Glomerular visceral epithelial cell (primary cell): ENCODE measurements around the gene KCNMA1.

Experiments
- DNase-seq: peaks from one replicate; pipeline ENCODE4 v3.0.0-alpha.2; 2016; ENCODE audit errors: extremely low spot score

The KCNMA1 gene

DNA sequence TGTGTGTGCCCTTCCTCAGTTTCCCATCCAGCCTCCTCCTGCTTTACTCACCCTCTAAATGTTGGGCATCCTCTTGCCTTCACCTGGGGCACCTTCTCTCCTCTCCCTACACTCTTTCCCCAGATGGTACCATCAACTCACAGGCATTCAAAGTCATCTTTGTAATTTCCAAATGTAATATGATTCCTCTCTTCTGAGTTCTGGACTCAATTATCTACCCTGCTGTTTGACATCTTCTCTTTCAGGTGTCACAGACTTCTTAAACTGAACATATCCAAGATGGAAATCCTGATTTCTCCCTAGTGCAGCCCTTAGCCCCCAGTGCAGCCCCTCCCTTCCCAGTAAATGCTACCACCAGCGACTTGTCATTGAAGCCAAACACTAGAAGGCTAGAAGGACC, 422.8 kb downstream of the KCNMA1 start:
- no peak for DNase-seq

DNA sequence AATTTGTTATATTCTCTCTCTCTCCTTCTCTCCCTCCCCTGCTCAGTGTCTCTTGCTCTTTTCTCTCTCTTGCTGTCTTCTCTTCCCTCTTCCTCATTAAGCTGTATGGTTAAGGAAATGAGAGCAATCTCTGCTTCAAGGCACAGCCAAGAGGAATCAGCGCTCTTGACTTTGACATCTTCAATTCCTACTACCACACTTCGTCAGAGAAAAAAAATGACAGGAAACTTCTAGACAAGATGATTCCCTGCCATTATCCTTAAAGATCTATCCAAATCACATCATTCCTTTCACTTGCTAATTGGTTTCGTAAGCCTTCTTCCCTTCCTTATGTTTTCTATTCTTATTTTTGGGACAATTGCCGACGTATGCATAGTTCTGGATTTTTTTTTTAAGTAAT, 425.0 kb downstream of the KCNMA1 start:
- DNase-seq = no peak

DNA sequence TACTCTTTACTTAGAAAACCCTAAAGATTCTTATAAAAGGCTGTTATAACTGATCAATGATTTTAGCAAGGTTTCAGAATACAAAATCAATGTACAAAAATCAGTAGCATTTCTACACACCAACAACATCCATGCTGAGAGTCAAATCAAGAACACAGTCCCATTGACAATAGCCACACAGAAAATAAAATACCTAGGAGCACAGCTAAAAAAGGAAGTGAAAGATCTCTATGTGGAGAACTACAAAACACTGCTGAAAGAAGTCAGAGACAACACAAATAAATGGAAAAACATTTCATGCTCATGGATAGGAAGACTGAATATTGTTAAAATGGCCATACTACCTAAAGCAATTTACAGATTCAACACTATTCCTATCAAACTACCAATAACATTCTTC, 427.0 kb downstream of the KCNMA1 start:
- DNase-seq = no peak

DNA sequence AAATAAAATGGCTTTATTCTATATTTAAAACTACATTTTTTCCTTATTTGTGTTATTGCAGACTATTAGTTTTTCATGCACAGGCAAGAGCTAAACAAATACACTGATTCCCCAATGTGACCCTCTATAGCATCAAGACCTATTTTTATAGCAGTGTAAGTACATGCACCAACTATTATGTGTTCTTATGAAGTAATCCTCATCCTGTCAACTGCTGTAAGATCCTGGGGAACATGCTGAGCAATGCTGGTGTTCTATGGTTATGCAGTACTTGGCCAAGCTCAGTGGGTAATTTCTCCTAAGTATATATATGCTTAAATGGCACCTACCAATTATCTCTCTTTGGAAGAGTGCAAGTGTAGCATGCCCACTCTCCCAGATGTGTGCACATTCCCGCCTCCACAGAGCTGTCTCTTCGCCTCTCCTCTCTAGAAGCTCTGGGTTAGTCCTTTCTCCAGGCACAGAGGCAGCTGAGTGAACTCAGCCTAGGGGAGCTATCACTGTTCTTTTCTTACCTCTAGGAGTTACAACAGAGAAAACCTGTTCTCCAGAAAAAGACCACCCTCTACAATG, 428.8 kb downstream of the KCNMA1 start:
- DNase-seq = no peak

DNA sequence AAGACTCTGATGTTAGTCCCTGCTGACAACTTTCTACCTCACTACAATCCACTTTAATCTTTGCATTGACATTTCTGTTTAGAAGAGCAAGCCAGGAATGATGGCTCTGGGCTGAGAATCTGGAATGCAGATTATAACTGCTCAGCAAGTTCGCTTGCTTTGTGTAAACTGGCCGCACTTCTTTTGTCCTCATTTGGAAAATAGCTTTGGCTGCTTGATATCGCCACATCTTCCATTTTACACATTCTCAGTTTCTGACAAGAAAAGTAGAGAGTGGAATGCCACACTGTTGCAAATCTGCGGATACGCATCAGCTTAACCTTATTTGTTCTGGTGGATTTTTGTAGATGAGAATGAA, 429.8 kb downstream of the KCNMA1 start:
- DNase-seq = no peak

DNA sequence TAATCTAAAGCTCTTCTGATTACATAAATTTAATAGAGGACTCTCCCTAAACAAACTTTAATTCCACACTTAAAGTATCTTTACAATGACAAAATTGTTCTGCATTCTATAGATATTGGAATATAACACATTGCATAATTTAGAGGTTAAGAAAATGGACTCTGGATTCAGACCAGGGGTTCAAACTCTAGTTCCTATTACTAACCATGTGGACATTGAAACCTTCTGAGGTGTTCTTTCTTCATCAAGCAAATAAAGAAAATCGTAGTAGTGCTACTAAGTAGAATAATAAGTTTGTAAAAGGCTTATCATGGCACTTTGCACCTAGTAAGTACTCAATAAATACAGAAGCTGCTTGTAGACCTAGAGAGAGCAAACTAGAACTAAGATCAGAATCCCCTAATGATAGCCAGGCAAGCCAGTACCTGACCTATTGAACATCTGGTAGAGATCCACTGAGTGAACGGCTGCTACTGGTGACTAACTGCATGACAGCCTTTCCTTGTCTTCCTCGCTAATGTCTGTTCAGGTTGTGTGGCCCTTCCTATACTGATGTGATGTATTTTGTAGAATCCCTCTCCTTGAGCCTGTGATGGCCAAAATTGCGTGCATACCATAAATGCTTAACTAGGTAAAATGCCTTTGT, 430.3 kb downstream of the KCNMA1 start:
- no peak for DNase-seq

DNA sequence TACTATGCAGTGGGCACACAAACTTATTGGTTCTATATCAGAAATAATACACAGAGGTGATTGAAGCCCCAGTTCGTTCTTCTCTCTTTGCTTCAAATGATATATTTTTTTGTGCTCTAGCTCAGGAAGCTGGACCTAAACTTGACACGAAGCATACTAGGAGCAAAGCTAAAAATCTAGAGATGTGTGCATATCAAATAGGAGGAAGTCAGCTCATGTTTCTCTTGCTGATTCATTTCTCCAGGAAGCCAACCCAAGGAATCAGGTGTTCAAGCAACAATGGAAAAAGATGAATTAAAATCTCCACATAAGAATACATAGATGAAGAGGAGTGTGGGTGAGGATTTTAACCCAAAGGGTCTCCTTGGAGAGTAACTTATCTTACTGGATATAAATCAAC, 432.5 kb downstream of the KCNMA1 start:
- no peak for DNase-seq

DNA sequence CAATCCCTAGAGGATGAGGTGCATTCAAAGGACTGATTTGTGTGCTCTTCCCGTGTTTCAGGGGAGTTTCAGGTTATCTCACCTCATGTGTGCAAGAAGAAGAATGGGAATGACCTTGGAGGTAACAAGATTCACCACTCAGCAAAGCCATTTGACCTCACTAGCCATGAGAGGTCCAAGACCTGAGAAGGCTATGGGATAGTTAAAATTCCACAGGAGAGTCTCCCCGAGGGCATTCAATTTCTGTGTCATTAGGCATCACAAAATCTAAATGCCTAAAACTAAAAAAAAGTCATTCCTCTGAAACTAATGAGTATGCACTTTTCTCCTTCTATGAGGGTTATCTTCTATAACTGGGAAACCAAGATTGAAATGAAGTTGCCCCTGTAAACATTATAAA, 433.4 kb downstream of the KCNMA1 start:
- DNase-seq = no peak

DNA sequence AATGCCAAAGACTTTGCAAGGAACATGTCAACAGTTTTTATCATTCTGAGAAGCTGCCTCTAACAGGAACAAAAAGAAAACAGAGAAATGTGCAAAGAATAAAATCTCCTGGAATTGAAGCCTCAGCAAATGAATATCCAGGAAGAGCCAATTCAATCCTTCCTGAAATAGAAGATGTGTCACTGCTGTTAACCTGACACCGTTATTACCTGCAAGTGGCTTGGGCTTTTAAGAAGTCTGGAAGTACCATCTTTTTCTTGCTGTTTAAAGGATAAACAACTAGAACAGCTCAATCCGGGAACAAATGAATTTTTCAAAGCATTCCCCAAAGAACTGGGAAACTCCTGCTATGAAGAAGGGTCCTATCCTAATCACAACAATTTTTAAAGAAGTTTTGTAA, 434.8 kb downstream of the KCNMA1 start:
- no peak for DNase-seq

DNA sequence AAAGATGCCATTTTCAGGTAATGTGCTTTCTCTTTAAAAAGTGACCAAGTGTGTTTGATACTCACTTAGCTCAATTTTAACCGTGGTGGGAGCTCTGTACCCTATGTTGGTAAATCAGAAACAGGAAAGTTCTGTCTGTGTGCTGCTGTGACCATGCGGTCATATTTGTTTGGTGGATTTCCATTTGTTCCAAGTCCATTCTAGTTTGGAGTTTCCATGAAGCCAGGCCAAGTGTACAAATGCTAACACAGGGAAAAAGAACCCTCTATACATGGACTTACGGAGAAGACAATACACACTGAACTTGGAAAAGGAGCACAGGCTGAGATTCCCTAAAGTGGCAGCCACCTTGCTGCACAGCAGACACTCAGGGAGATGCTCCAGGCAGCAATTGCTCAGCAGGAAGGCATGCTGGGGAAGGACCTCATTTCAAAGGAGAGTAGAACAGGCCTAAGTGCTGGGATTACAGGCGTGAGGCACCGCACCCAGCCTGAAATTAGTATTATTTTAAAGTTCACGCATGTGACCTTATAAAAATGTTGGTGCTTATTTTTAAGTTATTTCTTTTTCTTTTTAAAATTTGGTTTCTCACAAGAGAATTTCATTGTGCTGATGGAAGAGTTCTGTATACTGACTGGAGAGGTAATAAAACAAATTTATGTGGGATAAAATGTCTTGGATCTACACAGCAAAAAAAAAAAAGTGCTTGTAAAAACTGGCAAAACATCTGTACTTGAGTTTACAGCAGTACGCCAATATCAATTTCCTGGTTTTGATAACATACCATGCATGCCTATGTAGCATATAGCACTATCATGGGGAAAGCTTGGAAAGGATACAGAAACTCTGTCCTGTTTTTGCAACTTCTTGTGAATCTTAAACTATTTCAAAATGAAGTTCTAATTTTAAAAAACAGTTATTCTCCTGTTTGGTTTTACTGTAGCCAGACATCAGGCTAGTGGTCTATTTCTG, 436.2 kb downstream of the KCNMA1 start:
- no peak for DNase-seq

DNA sequence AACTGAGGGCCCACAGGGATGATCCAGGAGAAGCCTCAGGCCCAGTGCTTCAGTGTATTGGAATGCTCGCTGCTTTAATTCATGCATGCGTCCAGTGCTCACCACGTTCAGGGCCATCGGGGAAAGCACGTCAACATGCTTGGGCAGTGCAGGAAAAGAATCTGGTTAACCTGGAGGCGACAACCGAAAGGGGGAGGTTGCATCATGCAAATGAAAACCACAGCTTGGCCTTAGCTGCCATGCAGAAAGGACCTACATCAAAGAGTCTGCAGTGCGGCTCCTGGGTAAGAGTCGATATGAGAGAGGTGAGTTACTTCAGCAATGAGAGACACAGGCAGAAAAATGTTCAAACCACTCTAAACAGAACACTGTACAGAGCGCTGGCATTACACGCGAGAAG, 440.1 kb downstream of the KCNMA1 start:
- DNase-seq = no peak

DNA sequence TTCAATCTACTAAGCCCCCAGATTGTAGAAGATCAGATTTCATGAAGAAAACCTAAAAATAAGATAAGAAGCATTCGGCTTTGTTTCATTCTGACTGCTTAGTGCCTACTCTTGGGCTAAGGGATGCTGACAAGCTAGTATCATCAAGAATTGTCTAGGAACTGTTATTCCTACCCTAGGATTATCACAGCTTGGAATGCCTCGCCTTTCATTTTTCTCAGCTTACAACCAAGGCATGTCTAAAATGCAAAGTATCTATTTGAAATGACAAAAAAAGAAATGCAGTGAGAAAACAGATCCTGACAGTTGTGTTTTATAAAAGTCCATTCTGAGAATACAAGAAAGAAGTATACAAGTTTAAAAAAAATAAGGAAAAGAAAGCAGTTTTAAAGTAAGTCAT, 441.0 kb downstream of the KCNMA1 start:
- DNase-seq = no peak

DNA sequence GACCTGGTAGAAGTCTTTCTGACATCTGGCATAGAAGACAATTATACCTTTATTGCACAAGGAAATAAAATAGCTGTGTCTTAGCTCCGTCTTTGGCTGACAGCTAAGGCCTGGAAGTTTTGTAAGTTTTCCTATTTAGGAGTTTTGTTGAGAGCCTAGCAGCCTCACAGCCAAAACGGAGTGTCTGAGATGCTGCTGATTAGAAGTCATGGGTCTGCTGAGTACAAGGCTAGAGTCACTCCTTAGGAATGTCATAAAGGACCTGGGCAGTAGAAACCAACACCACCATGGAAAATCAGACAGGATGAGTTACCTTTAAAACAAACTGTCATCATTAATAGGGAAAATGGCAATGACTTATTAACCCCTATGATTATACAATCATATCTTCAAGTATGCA, 442.5 kb downstream of the KCNMA1 start:
- DNase-seq = peak; percentile 83

DNA sequence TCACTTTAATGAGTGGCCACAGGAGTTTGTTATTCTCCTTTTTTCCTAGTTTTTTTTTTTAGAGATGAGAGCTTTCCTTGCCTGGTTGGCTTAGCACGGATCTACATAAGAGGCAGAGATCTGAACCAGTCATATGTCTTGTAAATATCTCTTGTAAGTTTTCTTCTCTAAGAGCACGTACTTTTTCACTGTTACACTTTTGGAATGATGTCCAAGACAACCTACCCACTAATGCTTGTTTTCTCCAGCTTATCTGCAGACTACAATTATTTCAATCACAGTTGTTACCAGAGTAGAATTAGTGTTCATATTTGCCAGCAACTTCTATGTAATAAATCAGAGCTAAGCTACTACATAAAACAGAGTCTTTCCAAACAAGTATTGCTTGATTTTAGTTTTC, 444.6 kb downstream of the KCNMA1 start:
- DNase-seq = no peak

DNA sequence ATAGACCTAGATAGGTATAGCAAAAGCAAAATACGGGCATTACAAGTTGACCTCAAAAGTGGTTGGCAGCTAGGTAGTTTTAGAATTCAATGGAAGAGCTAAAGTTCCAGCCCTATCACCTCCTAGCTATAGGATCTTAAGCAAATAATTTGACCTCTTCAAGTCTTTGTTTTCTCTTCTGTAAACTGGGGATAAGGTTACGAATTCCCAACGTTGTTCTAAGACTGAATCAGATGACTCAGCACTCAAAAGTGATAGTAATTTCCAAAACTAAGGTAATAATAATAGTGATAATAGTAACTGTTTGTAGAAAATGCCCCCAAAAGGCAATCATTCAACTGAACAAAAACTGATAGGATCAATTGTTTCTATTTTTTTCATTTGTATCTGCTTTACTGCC, 445.2 kb downstream of the KCNMA1 start:
- DNase-seq = no peak

DNA sequence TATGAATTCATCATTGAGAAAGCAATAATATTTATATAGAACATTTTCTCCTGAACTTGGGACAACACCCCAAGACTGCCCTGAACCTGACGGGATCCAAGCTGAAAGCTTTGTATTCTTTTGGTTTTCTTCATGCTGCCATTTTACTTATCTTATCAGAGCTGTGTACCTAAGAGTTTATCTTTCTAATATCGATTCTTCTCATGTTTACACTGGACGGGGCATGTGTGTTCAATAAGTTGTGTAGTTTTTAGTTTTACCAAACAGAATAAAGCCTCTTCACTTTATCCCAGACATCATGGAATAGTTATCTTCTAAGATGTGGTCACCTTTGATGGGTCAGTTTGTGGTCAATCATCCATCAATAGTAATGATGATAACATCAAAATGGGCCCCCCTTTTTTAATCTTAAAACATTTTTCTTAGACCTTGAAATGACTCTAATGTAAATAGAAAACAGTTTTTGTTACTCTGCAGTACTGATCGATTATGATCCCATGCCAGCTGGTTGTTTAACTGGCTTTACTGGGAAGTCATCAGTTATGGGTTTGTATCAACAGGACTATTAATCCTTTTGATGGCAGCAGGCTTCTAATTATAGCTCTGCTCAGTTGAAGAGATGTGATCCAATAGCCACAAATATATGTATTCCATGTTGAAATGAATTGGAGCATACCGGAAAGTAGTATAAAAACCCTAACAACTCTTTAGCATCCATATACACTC, 446.1 kb downstream of the KCNMA1 start:
- DNase-seq = no peak

DNA sequence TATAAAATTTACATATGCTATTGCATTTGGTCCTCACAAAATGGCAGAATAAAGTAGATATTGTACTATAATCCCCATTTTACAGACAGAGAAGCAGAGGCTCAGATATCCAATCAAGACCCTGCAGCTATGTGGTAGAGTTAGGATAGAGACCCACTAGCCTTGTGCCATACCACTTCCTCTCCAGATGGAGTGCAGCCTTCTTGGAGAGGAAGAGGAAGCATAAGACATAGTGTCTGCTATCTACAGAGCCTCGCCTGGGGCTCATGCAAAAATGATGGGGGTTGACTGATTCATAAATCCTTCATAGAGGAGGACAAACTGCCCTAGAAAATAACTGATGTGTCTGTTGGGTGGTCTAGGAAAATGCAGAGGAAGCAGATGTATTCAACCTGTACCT, 447.3 kb downstream of the KCNMA1 start:
- DNase-seq = no peak

DNA sequence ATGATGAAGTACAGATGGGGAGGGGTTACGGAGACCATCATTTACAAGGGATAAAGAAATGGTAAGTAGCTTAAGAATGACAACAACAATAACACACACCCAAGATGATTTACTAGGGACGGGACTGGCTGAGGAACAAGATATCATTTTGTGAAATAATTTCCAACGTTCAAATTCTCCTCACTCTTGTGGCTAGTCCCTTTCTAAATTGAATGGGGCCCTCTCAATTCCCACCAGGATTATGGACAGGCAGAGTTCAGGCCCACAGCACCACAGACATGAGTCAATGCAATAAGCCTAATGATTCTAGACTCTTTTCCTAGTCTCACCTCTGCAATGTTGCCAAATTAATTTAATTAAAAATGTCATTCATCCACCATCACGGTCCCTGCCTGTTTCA, 448.1 kb downstream of the KCNMA1 start:
- DNase-seq = no peak

DNA sequence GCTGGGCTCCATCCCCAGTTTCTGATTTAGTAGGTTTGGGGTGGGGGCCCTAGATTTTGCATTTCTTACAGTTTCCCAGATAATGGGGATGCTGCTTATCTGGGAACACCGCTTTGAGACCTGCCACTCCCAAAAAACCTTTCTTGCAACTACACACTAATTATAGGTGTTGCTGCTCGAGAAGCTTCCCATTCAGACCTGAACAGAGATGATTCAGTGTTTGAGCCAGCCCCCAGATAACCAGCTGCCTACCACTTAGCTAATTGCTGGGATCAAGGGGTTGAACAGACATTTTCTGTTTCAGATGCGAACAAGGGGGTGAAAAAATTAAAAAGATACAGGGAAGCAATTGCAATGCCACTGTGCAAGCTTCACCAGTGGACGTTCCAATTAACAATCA, 448.5 kb downstream of the KCNMA1 start:
- no peak for DNase-seq

DNA sequence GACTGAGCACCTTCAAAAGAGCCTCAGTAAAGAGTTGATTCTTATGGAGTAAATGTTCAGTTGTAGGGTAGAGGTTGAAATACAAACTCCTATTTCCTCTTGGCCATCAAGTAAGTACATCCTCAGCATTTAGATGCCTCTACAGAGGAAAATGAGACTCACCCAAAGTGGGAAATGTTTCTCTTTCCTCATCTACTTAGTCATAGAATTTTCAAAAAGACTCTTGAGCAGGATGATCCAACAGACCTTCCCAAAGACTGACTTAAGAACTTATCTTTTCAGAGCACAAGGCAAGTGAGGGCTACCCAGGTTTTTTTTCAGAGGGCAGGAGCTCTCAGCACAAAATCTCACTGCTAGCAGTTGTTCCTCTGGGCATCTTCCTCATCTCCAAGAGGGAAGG, 449.1 kb downstream of the KCNMA1 start:
- no peak for DNase-seq

DNA sequence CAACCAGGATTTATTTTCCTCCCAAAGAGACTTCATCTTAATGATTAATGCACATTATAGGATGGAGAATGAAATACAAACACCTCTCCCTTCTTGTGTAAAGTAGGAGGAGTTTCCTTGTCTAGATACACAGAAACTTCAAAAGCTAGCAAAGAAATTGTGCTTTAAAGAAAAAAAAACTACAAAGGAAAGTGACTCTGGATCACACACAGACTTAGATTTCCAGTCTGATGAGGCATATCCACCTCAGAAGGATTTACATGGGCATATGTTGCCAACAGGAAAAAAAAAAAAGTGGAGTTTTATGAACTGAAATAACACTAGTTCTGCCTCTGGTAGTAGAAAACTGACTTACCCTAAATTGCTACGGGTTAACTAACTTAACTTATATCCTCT, 449.6 kb downstream of the KCNMA1 start:
- no peak for DNase-seq

DNA sequence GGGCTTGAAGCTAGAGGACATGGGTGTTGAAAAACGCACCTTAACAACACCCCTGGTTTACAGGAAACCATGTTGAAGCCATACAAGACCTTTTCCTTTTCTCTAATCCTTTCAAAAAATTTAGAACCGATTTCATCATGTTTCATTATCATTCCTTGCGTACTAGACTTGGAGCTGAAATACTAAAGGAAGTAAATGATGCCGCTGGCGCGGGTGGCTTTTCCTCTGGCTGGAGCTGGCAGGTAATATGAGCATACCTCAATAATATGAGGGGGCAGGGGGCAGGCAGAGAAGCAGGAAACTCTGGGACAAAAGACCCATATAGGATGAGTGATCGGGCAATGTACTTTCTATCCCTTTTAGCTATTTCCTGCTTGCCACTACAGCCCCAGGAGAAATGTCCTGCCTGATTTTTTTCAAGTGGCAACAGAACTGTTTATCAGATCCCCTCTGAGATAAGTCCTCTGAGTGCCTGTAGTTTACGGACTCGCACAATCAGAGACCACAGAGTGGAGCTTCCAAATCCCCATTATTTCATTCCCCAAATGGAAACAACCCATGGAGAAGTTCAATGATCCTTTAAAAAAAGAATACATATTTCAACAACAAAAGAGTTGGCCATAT, 450.1 kb downstream of the KCNMA1 start:
- DNase-seq = no peak
